Epithelial cell of alveolus of lung (primary cell): Measurements from ENCODE around the gene OR13C3. TPM values are rescaled to one million over a fixed set of nuclear protein-coding genes. Genes with fewer than 3 reads are reported as not detected.

Experiments
- total RNA-seq: library from RNA; depleted of rRNA; stranded (reverse); fragments of >200 nt; gene quantifications from 2 replicates; pipeline ENCODE4 v1.2.1, GENCODE V29; 2015

OR13C3 gene
- total RNA-seq = not detected in 2 replicates

DNA sequence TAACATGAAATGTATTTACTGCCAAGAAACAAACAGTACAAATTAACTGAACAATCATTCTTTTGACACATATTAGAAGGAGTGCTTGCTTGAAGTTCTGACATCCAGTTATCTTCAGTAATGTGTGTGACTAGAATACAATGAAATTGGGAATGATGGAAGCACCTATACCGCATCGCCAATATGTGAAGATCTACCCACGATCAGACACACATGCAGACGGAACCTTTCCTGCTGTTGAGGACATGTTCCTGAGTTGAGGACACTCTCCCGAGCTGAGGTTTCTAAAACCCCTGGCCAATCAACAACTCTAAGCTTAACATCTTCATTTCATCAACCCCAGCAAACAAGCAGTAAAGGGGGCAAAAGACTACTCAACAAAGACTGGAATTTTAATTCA, at the start of gene OR13C3:
TSS of gene OR13C3 (minus strand) at position 101 of the 400 bp plus-strand sequence. CDS start 133 bp downstream, outside the sequence.

DNA sequence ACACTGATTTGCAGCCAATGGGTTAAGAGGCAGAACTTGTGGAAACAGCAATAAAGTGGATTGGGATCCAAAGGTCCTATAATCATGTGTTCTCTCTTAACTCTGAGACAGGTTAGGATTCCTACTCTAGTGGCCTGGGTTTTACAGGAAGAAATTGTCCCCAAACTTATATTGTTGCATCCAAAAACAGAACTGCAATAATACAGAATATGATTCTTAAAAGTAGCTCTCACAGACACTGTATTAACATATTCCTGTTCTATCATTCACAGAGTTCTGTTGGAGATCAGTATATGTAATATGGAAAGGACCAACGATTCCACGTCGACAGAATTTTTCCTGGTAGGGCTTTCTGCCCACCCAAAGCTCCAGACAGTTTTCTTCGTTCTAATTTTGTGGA, 32.2 kb upstream of the OR13C3 start, which contains the start of gene OR13C8:
TSS of gene OR13C8 (plus strand) at position 301 of the 400 bp plus-strand sequence. CDS start at position 301, 0 bp downstream.

GRCh38 chr9:104527109-104527508, 9.5 kb downstream of the OR13C3 start, which contains the start of gene OR13C4:
TSS of gene OR13C4 (minus strand) at chr9:104527209. CDS start at chr9:104527209, 0 bp downstream.

GRCh38 chr9:104503963-104504362, 32.7 kb downstream of the OR13C3 start, which contains the start of gene OR13F1:
TSS of gene OR13F1 (plus strand) at chr9:104504263. CDS start at chr9:104504263, 0 bp downstream.

Other genes starting within 250 kb of the OR13C3 start
- gene OR13F1, start 32.6 kb downstream of the OR13C3 start, total RNA-seq = not detected in 2 replicates
- not detected in 2 replicates for gene OR13C4, start 9.6 kb downstream of the OR13C3 start, total RNA-seq
- gene OR13C8, start 32.3 kb upstream of the OR13C3 start, total RNA-seq = not detected in 2 replicates
- not detected in 2 replicates for gene OR13C5, start 62.6 kb upstream of the OR13C3 start, total RNA-seq
- not detected in 2 replicates for gene OR13C2, start 68.8 kb upstream of the OR13C3 start, total RNA-seq
- not detected in 2 replicates for gene OR13C9, start 81.3 kb upstream of the OR13C3 start, total RNA-seq
- gene OR13D1, start 157.7 kb upstream of the OR13C3 start, total RNA-seq = not detected in 2 replicates
- gene NIPSNAP3A, start 210.8 kb upstream of the OR13C3 start, total RNA-seq = 7.4 and 34.5 TPM in 2 replicates
- gene NIPSNAP3B, start 227.3 kb upstream of the OR13C3 start, total RNA-seq = 0.13 and 3.0 TPM in 2 replicates